ENCODE measurements around the gene EFNA5. TPM values are rescaled to one million over a fixed set of nuclear protein-coding genes. Genes with fewer than 3 reads are reported as not detected.

Gene EFNA5
- polyA plus RNA-seq, 1 of the 3 experiments (the other 2 are of a cell fraction) = 0.81 TPM

GRCh38 chr5:107651325-107651724 lies 19.4 kb downstream of the EFNA5 start:
- Histone ChIP-seq H3K4me1 (ENCODE audit: control insufficient read depth in 1 of 2, insufficient read depth in 2 of 2, low read depth in 1 of 2, low read length in 1 of 2) (peaks cover 0 to 8% of the 10 kb centered on the region in 2 experiments; a peak in 2 of 4 replicates), H3K4me3 (ENCODE audit: low read depth in 2 of 2, low read length in 1 of 2) (no peak overlapping the region), H3K36me3 (replicated peaks in 1 of 2; ENCODE audit: control insufficient read depth in 1 of 2, insufficient read depth in 2 of 2, low read length in 1 of 2) (no peaks in the 10 kb centered on the region), H3K9me2 (no peaks in the 10 kb centered on the region), H3K9ac (no peak overlapping the region), H3K27me3 (ENCODE audit: insufficient read depth) (no peaks in the 10 kb centered on the region), H3F3A (replicated peaks; ENCODE audit: insufficient read depth) (no peaks in the 10 kb centered on the region), H2AFZ (ENCODE audit: low read depth) (no peak overlapping the region), H4K20me1 (ENCODE audit: insufficient read depth) (no peaks in the 10 kb centered on the region), H3K27ac (ENCODE audit: low read depth in 2 of 2, low read length in 1 of 2) (no peak overlapping the region), H3K79me2 (ENCODE audit: insufficient read depth) (no peaks in the 10 kb centered on the region), H3K9me3 (no peaks in the 10 kb centered on the region), H3K4me2 (no peak overlapping the region)
- POLR2A ChIA-PET = no interaction called here
- no peak for DNase-seq
- TF ChIP-seq, protein P1, sequence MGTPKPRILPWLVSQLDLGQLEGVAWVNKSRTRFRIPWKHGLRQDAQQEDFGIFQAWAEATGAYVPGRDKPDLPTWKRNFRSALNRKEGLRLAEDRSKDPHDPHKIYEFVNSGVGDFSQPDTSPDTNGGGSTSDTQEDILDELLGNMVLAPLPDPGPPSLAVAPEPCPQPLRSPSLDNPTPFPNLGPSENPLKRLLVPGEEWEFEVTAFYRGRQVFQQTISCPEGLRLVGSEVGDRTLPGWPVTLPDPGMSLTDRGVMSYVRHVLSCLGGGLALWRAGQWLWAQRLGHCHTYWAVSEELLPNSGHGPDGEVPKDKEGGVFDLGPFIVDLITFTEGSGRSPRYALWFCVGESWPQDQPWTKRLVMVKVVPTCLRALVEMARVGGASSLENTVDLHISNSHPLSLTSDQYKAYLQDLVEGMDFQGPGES (IDR thresholded peaks at IDR 0.05; ENCODE audit: low read depth, low read length) = no peak
- TF ChIP-seq EP300 (IDR thresholded peaks at IDR 0.05; ENCODE audit: borderline replicate concordance in 1 of 2, low read depth in 1 of 2, low read length in 1 of 2) (no peak), GABPA (IDR thresholded peaks at IDR 0.05; ENCODE audit: low read depth) (no peak), RFX5 (IDR thresholded peaks at IDR 0.05; ENCODE audit: low read length) (no peak), USF2 (IDR thresholded peaks at IDR 0.05; ENCODE audit: borderline replicate concordance, low read depth, low read length) (no peak), ELF1 (IDR thresholded peaks at IDR 0.05) (no peak), GATA2 (CRISPR knock-in tag; IDR thresholded peaks at IDR 0.05) (no peak), EZH2phosphoT487 (IDR thresholded peaks at IDR 0.05; ENCODE audit: borderline replicate concordance, low read depth) (no peak), TAF1 (IDR thresholded peaks at IDR 0.05; ENCODE audit: borderline replicate concordance, low read depth, low read length) (no peak), RCOR1 (IDR thresholded peaks at IDR 0.05; ENCODE audit: low read length) (no peak), NRF1 (IDR thresholded peaks at IDR 0.05; ENCODE audit: low read depth, low read length) (no peak), SMC3 (IDR thresholded peaks at IDR 0.05; ENCODE audit: low read depth, low read length) (no peak), MXI1 (IDR thresholded peaks at IDR 0.05; ENCODE audit: low read depth, low read length) (no peak), TEAD4 (IDR thresholded peaks at IDR 0.05; ENCODE audit: borderline replicate concordance, insufficient read depth) (no peak), SIN3A (IDR thresholded peaks at IDR 0.05; ENCODE audit: borderline replicate concordance, low read depth, low read length) (no peak), TCF12 (IDR thresholded peaks at IDR 0.05) (no peak)
- TF ChIP-seq, protein P2, sequence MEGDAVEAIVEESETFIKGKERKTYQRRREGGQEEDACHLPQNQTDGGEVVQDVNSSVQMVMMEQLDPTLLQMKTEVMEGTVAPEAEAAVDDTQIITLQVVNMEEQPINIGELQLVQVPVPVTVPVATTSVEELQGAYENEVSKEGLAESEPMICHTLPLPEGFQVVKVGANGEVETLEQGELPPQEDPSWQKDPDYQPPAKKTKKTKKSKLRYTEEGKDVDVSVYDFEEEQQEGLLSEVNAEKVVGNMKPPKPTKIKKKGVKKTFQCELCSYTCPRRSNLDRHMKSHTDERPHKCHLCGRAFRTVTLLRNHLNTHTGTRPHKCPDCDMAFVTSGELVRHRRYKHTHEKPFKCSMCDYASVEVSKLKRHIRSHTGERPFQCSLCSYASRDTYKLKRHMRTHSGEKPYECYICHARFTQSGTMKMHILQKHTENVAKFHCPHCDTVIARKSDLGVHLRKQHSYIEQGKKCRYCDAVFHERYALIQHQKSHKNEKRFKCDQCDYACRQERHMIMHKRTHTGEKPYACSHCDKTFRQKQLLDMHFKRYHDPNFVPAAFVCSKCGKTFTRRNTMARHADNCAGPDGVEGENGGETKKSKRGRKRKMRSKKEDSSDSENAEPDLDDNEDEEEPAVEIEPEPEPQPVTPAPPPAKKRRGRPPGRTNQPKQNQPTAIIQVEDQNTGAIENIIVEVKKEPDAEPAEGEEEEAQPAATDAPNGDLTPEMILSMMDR (IDR thresholded peaks at IDR 0.05) = no peak
- CTCF ChIA-PET = interaction anchor here (0.6 kb wide), 1 partner anchor 80 kb away, joined by 3 read pairs; no protein-coding TSS in a partner anchor
- WGBS (ENCODE audit: low lambda C conversion rate) = 87% methylated on average over 6 of the region's 6 CpGs

All from SK-N-SH (cell line).